H4 (cell line): ENCODE data around the gene CNKSR2. TPM values are rescaled to one million over a fixed set of nuclear protein-coding genes. Genes with fewer than 3 reads are reported as not detected.

ENCODE experiments used
- DNase-seq: peaks from one replicate; pipeline ENCODE4 v3.0.0-alpha.2; 2015; ENCODE audit warnings: low spot score
- total RNA-seq: library from RNA; depleted of rRNA; stranded (reverse); fragments of >200 nt; shearing (Covaris generic); gene quantifications from 2 replicates; pipeline ENCODE4 v1.2.3, GENCODE V29; 2014

Gene CNKSR2
- total RNA-seq, 1 experiment from 2014 or later: 6.0 TPM

- no peak for DNase-seq
Observed at GRCh38 chrX:21612154-21612553, 237.9 kb downstream of the CNKSR2 start.

- no peak for DNase-seq
Observed at GRCh38 chrX:21616386-21616785, 242.2 kb downstream of the CNKSR2 start.

- DNase-seq: no peak
Observed at GRCh38 chrX:21620234-21620633, 246.0 kb downstream of the CNKSR2 start.

GRCh38 chrX:21623778-21624501 lies 249.7 kb downstream of the CNKSR2 start:
- DNase-seq: no peak

- no peak for DNase-seq
Observed at GRCh38 chrX:21632027-21632426, 257.8 kb downstream of the CNKSR2 start.

- DNase-seq: no peak
Observed at GRCh38 chrX:21638311-21638710, 264.1 kb downstream of the CNKSR2 start.

GRCh38 chrX:21639775-21640174 lies 265.6 kb downstream of the CNKSR2 start:
- DNase-seq: no peak

- no peak for DNase-seq
Observed at GRCh38 chrX:21645431-21645830, 271.2 kb downstream of the CNKSR2 start.

GRCh38 chrX:21645886-21646285 lies 271.7 kb downstream of the CNKSR2 start:
- no peak for DNase-seq

GRCh38 chrX:21655901-21656586 lies 281.8 kb downstream of the CNKSR2 start:
- no peak for DNase-seq

- DNase-seq: no peak
Observed at GRCh38 chrX:21656587-21657317, 282.5 kb downstream of the CNKSR2 start.

GRCh38 chrX:21657318-21658151 lies 283.3 kb downstream of the CNKSR2 start:
- no peak for DNase-seq

GRCh38 chrX:21658152-21658737 lies 284.0 kb downstream of the CNKSR2 start, which contains the start of gene KLHL34:
Gene KLHL34, minus strand, starts transcription at chrX:21658330. Its CDS starts 542 bp downstream, at chrX:21657788.
- DNase-seq: no peak

GRCh38 chrX:21658746-21659145 lies 284.5 kb downstream of the CNKSR2 start:
- no peak for DNase-seq

GRCh38 chrX:21659320-21659719 lies 285.1 kb downstream of the CNKSR2 start:
- DNase-seq: no peak

GRCh38 chrX:21660156-21660555 lies 285.9 kb downstream of the CNKSR2 start:
- no peak for DNase-seq

GRCh38 chrX:21661316-21661715 lies 287.1 kb downstream of the CNKSR2 start:
- no peak for DNase-seq

- no peak for DNase-seq
Observed at GRCh38 chrX:21662761-21663160, 288.5 kb downstream of the CNKSR2 start.

- DNase-seq: no peak
Observed at GRCh38 chrX:21666252-21666651, 292.0 kb downstream of the CNKSR2 start.

- DNase-seq: no peak
Observed at GRCh38 chrX:21666679-21667078, 292.5 kb downstream of the CNKSR2 start.
